Uterus (tissue), 4 donors: ENCODE measurements around the gene CAMK2D. TPM values are rescaled to one million over a fixed set of nuclear protein-coding genes. Genes with fewer than 3 reads are reported as not detected.
A peak's percentile ranks its signal among the peaks of the same experiment; 100 is the strongest.

Experiments
- DNase-seq, 2 donors: peaks; one replicate each; pipeline ENCODE4 v3.0.0-alpha.2; 2019 to 2020
- H3K27ac ChIP-seq, 2 donors: fragments of 200-600 bp; sonication (generic); 1 replicate in 1 of 2; 2 replicates in 1 of 2; pipeline ENCODE4 v1.5.1; 2016 to 2018
- H3K27me3 ChIP-seq, 2 donors: fragments of 200-600 bp; sonication (generic); one replicate each; pipeline ENCODE4 v1.5.1; 2018 to 2019; ENCODE audit warnings: control low read depth in 1 of 2
- H3K36me3 ChIP-seq, 2 donors: fragments of 200-600 bp; sonication (generic); one replicate each; pipeline ENCODE4 v1.5.1; 2019; ENCODE audit warnings: control low read depth in 1 of 2
- H3K4me1 ChIP-seq, 2 donors: fragments of 200-600 bp; sonication (generic); one replicate each; pipeline ENCODE4 v1.5.1; 2018 to 2019; ENCODE audit warnings: control low read depth in 1 of 2
- H3K4me3 ChIP-seq, 2 donors: fragments of 200-600 bp; sonication (generic); 1 replicate in 1 of 2; 2 replicates in 1 of 2; pipeline ENCODE4 v1.5.1; 2018 to 2019; ENCODE audit warnings: mild to moderate bottlenecking in 1 of 2
- H3K9me3 ChIP-seq, 2 donors: fragments of 200-600 bp; sonication (generic); one replicate each; pipeline ENCODE4 v1.5.1; 2019; ENCODE audit warnings: control low read depth in 1 of 2
- CTCF ChIP-seq, 4 experiments: fragments of 200-600 bp in 2 of 4; fragments of 450-650 bp in 2 of 4; sonication (generic) in 2 of 4; IDR thresholded peaks; one replicate each; pipeline ENCODE4 v1.5.1; 2016 to 2019; ENCODE audit warnings: antibody characterized with exemption in 4 of 4, mild to moderate bottlenecking in 2 of 4, moderate library complexity in 1 of 4
- POLR2A ChIP-seq, 2 donors: fragments of 450-650 bp; IDR thresholded peaks; one replicate each; pipeline ENCODE4 v1.6.1; 2016; ENCODE audit warnings: antibody characterized with exemption in 2 of 2, mild to moderate bottlenecking in 1 of 2, moderate library complexity in 1 of 2
- intact Hi-C: fragments of 100-400 bp; cut with DNase I; formaldehyde crosslinking; loops from one replicate; pipeline ENCODE4 v1.15.1; 2023; ENCODE audit warnings: low total_unique reads
- total RNA-seq, 4 donors: library from RNA; depleted of rRNA in 3 of 4; stranded (reverse); fragments of >200 nt in 3 of 4; gene quantifications; one replicate each; pipeline versions ENCODE4 v1.1.0 to v1.2.4, GENCODE V29; 2014 to 2023
- donor health status: DM: yes; HTN: yes; CAD: no.

Gene CAMK2D
- total RNA-seq, 4 donors from 2014 or later = 41.5 to 95.3 (median 54.3) TPM

GRCh38 chr4:113666386-113667114 lies 95.0 kb downstream of the CAMK2D start:
- Histone ChIP-seq H3K4me1 (no peaks in the 10 kb centered on the region), H3K9me3 (no peaks in the 10 kb centered on the region), H3K36me3 (no peaks in the 10 kb centered on the region), H3K27me3 (no peaks in the 10 kb centered on the region), H3K4me3 (no peak overlapping the region), H3K27ac (no peak overlapping the region)
- TF ChIP-seq POLR2A (IDR thresholded peaks at IDR 0.05) (no peak), CTCF (IDR thresholded peaks at IDR 0.05) (no peak)
- intact Hi-C loops = no loop called here
- DNase-seq = no peak

- no peak for DNase-seq
- intact Hi-C loops = no loop called here
- Histone ChIP-seq H3K27me3 (no peaks in the 10 kb centered on the region), H3K4me3 (no peak overlapping the region), H3K9me3 (no peaks in the 10 kb centered on the region), H3K4me1 (no peaks in the 10 kb centered on the region), H3K36me3 (no peaks in the 10 kb centered on the region), H3K27ac (no peak overlapping the region)
- no peak for TF ChIP-seq POLR2A (IDR thresholded peaks at IDR 0.05)
- no peak for TF ChIP-seq CTCF (IDR thresholded peaks at IDR 0.05)
Measured at GRCh38 chr4:113665036-113665435, 96.5 kb downstream of the CAMK2D start.

GRCh38 chr4:113662581-113662980 lies 99.0 kb downstream of the CAMK2D start:
- TF ChIP-seq POLR2A (IDR thresholded peaks at IDR 0.05) (no peak), CTCF (IDR thresholded peaks at IDR 0.05) (no peak)
- H3K36me3 ChIP-seq = no peaks in the 10 kb centered on the region
- no peaks in the 10 kb centered on the region for H3K9me3 ChIP-seq
- intact Hi-C loops = no loop called here
- no peaks in the 10 kb centered on the region for H3K27me3 ChIP-seq
- no peak overlapping the region for H3K4me3 ChIP-seq
- DNase-seq = no peak
- H3K27ac ChIP-seq = no peak overlapping the region
- H3K4me1 ChIP-seq = no peaks in the 10 kb centered on the region

GRCh38 chr4:113659127-113659526 lies 102.4 kb downstream of the CAMK2D start:
- Histone ChIP-seq H3K36me3 (no peaks in the 10 kb centered on the region), H3K4me3 (no peak overlapping the region), H3K9me3 (no peaks in the 10 kb centered on the region), H3K27me3 (no peaks in the 10 kb centered on the region), H3K27ac (no peak overlapping the region), H3K4me1 (no peaks in the 10 kb centered on the region)
- intact Hi-C loops = no loop called here
- no peak for DNase-seq
- TF ChIP-seq CTCF (IDR thresholded peaks at IDR 0.05) (no peak), POLR2A (IDR thresholded peaks at IDR 0.05) (no peak)

GRCh38 chr4:113657586-113658233 lies 103.8 kb downstream of the CAMK2D start:
- DNase-seq = no peak
- Histone ChIP-seq H3K36me3 (no peaks in the 10 kb centered on the region), H3K9me3 (no peaks in the 10 kb centered on the region), H3K27ac (peak overlapping the region in 1 of 2 donors; percentile 18), H3K27me3 (no peaks in the 10 kb centered on the region), H3K4me1 (no peaks in the 10 kb centered on the region), H3K4me3 (no peak overlapping the region)
- intact Hi-C loops = no loop called here
- TF ChIP-seq POLR2A (IDR thresholded peaks at IDR 0.05) (no peak), CTCF (IDR thresholded peaks at IDR 0.05) (no peak)
